ENCODE data around the gene RDH13.
"Not testable (repeated sequence)": the region's sequence is repeated elsewhere in the genome, so short reads cannot be mapped to it uniquely, and the experiment has no call there.

The RDH13 gene

DNA sequence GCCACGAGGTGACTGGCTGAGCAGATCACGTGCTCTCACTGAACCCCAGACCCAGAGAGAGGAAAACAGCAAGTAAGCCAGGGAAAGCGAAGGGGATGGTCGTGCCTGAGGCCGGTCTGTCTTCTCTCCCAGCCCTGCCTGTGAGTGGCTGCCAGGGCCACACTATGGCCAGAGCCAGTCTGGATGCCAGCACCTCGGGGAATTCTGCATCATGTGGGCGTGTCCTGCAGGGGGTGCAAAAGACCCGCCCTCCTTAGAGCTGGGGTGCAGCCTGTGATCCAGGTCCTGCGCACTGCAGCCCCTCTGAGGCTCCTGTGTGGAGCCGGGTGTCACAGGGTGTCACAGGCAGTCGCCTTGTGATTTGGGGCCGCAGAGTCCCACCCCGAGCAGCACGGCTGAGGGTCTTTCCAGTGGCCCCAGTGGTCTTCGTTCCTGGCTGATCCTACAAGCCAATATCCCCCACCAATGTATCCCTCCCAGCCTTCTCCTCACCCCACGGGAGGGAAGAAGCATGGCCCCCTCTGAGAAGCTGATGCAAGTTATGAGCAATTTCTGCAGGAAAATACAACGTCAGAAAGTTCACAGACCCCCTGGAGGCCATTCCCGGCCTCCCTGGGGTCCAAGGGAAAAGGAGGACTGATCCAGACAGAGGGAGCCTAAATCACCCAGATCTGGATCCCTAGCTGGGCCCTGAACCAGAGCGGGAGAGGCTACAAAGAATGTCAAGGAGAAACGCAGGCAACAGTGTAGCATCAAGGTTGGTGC is 46.8 kb upstream of the RDH13 start:
- peaks cover 9% of the 10 kb centered on the region for H3K4me1 ChIP-seq (ENCODE audit: control insufficient read depth, insufficient read depth, low read length)
- no peak overlapping the region for H3K4me3 ChIP-seq (ENCODE audit: low read depth, low read length)
- no peaks in the 10 kb centered on the region for H3K9me3 ChIP-seq (ENCODE audit: control insufficient read depth, insufficient read depth, low read depth, low read length)
- H3K36me3 ChIP-seq (ENCODE audit: control insufficient read depth in 2 of 2, insufficient read depth in 1 of 2, low read length in 2 of 2): peaks cover 0 to 42% of the 10 kb centered on the region in 2 experiments; a peak in 2 of 3 replicates
- no peak for TF ChIP-seq ZNF138 (tag by site-specific recombination; IDR thresholded peaks at IDR 0.05; ENCODE audit: borderline replicate concordance)
- peak; percentile 55 for TF ChIP-seq ZIC2 (tag by site-specific recombination; IDR thresholded peaks at IDR 0.05)
- peak; percentile 95 for TF ChIP-seq GLIS1 (tag by site-specific recombination; IDR thresholded peaks at IDR 0.05)
- no peak for TF ChIP-seq ZNF596 (tag by site-specific recombination; IDR thresholded peaks at IDR 0.05)
- no peak for TF ChIP-seq ZNF843 (tag by site-specific recombination; IDR thresholded peaks at IDR 0.05)
- TF ChIP-seq ZNF792 (tag by site-specific recombination; IDR thresholded peaks at IDR 0.05): no peak
- TF ChIP-seq HOXC10 (CRISPR knock-in tag; IDR thresholded peaks at IDR 0.05): no peak
- TF ChIP-seq GLIS2 (tag by site-specific recombination; IDR thresholded peaks at IDR 0.05): 0 out of 2 replicates have a peak, but pooled peaks have one; percentile 18
- TF ChIP-seq ZNF549 (tag by site-specific recombination; IDR thresholded peaks at IDR 0.05): no peak
- POLR2A ChIA-PET: no interaction called here
- H3K27ac ChIP-seq (ENCODE audit: extremely low read depth, low read depth, low read length): no peak overlapping the region
- CTCF ChIA-PET: no interaction called here

GRCh38 chr19:55107252-55107651 is 44.3 kb upstream of the RDH13 start:
- H3K9me3 ChIP-seq (ENCODE audit: control insufficient read depth, insufficient read depth, low read depth, low read length); POLR2A ChIA-PET; H3K27ac ChIP-seq (ENCODE audit: extremely low read depth, low read depth, low read length); H3K4me3 ChIP-seq (ENCODE audit: low read depth, low read length); H3K4me1 ChIP-seq (ENCODE audit: control insufficient read depth, insufficient read depth, low read length): not testable (repeated sequence)
- CTCF ChIA-PET: interaction anchor here (0.9 kb wide), 1 partner anchor 53 kb away, joined by 6 read pairs; no protein-coding TSS in a partner anchor
- H3K36me3 ChIP-seq (ENCODE audit: control insufficient read depth in 2 of 2, insufficient read depth in 1 of 2, low read length in 2 of 2): peaks cover 12 to 48% of the 10 kb centered on the region in 2 experiments; a peak in 2 of 3 replicates
- TF ChIP-seq ZNF580 (tag by site-specific recombination; IDR thresholded peaks at IDR 0.05): peak; percentile 51; the same call in 1 of the 2 replicates
- TF ChIP-seq ZNF146 (tag by site-specific recombination; IDR thresholded peaks at IDR 0.05): peak; percentile 96

DNA sequence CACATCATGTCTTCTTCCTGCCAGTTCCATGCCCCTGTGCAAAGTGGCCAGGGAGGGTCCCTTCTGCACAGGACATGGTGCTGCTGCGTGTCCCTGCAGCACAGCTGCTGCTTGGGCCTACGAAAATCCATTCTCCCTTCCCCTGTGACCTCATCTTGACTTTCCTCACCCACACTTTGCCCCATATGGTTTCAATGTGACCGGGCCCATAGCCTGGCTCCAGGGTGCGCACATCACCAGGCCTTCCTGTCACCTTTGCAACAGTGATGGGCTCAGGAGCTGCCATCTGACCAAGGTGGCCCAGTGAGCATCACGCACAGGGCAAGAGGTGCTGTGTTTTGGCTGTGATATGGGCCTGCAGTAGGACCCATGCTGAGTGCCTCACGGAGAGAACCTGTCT is 43.6 kb upstream of the RDH13 start:
- H3K36me3 ChIP-seq (ENCODE audit: control insufficient read depth in 2 of 2, insufficient read depth in 1 of 2, low read length in 2 of 2): peaks cover 15 to 48% of the 10 kb centered on the region in 2 experiments; a peak in 2 of 3 replicates
- no peaks in the 10 kb centered on the region for H3K9me3 ChIP-seq (ENCODE audit: control insufficient read depth, insufficient read depth, low read depth, low read length)
- no peaks in the 10 kb centered on the region for H3K4me1 ChIP-seq (ENCODE audit: control insufficient read depth, insufficient read depth, low read length)
- H3K4me3 ChIP-seq (ENCODE audit: low read depth, low read length): no peak overlapping the region
- ChIA-PET POLR2A (interaction anchor here (2.2 kb wide), 1 partner anchor 11 kb away, joined by 11 read pairs; the partner anchor contains the start of gene PPP1R12C), CTCF (interaction anchor here (0.9 to 1.8 kb wide), 3 partner anchors 18 to 380 kb away, joined by 3 to 11 read pairs (median 6); no protein-coding TSS in a partner anchor)
- no peak overlapping the region for H3K27ac ChIP-seq (ENCODE audit: extremely low read depth, low read depth, low read length)
- no peak for TF ChIP-seq KLF1 (tag by site-specific recombination; IDR thresholded peaks at IDR 0.05)
- TF ChIP-seq KLF7 (tag by site-specific recombination; IDR thresholded peaks at IDR 0.05; ENCODE audit: borderline replicate concordance): no peak
- TF ChIP-seq ZSCAN16 (tag by site-specific recombination; IDR thresholded peaks at IDR 0.05): no peak
- no peak for TF ChIP-seq SCRT2 (tag by site-specific recombination; IDR thresholded peaks at IDR 0.05)
- TF ChIP-seq ZNF354C (tag by site-specific recombination; IDR thresholded peaks at IDR 0.05; ENCODE audit: borderline replicate concordance, low read depth): no peak
- no peak for TF ChIP-seq ZFP37 (tag by site-specific recombination; IDR thresholded peaks at IDR 0.05)
- no peak for TF ChIP-seq ZNF23 (tag by site-specific recombination; IDR thresholded peaks at IDR 0.05; ENCODE audit: borderline replicate concordance)
- no peak for TF ChIP-seq ZNF677 (tag by site-specific recombination; IDR thresholded peaks at IDR 0.05)
- no peak for TF ChIP-seq ZSCAN23 (tag by site-specific recombination; IDR thresholded peaks at IDR 0.05)
- TF ChIP-seq ZNF600 (tag by site-specific recombination; IDR thresholded peaks at IDR 0.05): no peak
- TF ChIP-seq MYNN (tag by site-specific recombination; IDR thresholded peaks at IDR 0.05; ENCODE audit: borderline replicate concordance): no peak
- no peak for TF ChIP-seq ZNF174 (tag by site-specific recombination; IDR thresholded peaks at IDR 0.05)
- TF ChIP-seq GLI2 (tag by site-specific recombination; IDR thresholded peaks at IDR 0.05; ENCODE audit: borderline replicate concordance, low read depth): no peak
- TF ChIP-seq ZNF37A (tag by site-specific recombination; IDR thresholded peaks at IDR 0.05): no peak
- TF ChIP-seq ZNF223 (tag by site-specific recombination; IDR thresholded peaks at IDR 0.05): no peak
- TF ChIP-seq ZNF513 (tag by site-specific recombination; IDR thresholded peaks at IDR 0.05): no peak
- TF ChIP-seq, protein P1, sequence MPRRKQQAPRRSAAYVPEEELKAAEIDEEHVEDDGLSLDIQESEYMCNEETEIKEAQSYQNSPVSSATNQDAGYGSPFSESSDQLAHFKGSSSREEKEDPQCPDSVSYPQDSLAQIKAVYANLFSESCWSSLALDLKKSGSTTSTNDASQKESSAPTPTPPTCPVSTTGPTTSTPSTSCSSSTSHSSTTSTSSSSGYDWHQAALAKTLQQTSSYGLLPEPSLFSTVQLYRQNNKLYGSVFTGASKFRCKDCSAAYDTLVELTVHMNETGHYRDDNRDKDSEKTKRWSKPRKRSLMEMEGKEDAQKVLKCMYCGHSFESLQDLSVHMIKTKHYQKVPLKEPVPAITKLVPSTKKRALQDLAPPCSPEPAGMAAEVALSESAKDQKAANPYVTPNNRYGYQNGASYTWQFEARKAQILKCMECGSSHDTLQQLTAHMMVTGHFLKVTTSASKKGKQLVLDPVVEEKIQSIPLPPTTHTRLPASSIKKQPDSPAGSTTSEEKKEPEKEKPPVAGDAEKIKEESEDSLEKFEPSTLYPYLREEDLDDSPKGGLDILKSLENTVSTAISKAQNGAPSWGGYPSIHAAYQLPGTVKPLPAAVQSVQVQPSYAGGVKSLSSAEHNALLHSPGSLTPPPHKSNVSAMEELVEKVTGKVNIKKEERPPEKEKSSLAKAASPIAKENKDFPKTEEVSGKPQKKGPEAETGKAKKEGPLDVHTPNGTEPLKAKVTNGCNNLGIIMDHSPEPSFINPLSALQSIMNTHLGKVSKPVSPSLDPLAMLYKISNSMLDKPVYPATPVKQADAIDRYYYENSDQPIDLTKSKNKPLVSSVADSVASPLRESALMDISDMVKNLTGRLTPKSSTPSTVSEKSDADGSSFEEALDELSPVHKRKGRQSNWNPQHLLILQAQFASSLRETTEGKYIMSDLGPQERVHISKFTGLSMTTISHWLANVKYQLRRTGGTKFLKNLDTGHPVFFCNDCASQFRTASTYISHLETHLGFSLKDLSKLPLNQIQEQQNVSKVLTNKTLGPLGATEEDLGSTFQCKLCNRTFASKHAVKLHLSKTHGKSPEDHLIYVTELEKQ (tag by site-specific recombination; IDR thresholded peaks at IDR 0.05; ENCODE audit: borderline replicate concordance): no peak
